GM21717 (cell line): ENCODE results near the gene RIN3.

Experiments
- ATAC-seq: cut with Tn5 transposase; IDR thresholded peaks from one replicate; pipeline ENCODE4 v1.9.1; 2021; ENCODE audit warnings: mild to moderate bottlenecking, moderate library complexity; ENCODE audit not compliant: unreplicated experiment

Gene RIN3

GRCh38 chr14:92484132-92484823, 29.3 kb upstream of the RIN3 start:
- ATAC-seq: no peak

- no peak for ATAC-seq
Measured at GRCh38 chr14:92486881-92487280, 26.7 kb upstream of the RIN3 start.

GRCh38 chr14:92487513-92488133, 26.0 kb upstream of the RIN3 start:
- no peak for ATAC-seq

- no peak for ATAC-seq
Measured at GRCh38 chr14:92489394-92490238, 24.0 kb upstream of the RIN3 start.

GRCh38 chr14:92490239-92490959, 23.2 kb upstream of the RIN3 start:
- ATAC-seq: no peak

GRCh38 chr14:92491782-92492181, 21.8 kb upstream of the RIN3 start:
- ATAC-seq: no peak

GRCh38 chr14:92492258-92492657, 21.3 kb upstream of the RIN3 start:
- no peak for ATAC-seq

- ATAC-seq: no peak
Measured at GRCh38 chr14:92493024-92493423, 20.6 kb upstream of the RIN3 start.

GRCh38 chr14:92493492-92493891, 20.1 kb upstream of the RIN3 start:
- no peak for ATAC-seq

GRCh38 chr14:92494512-92494911, 19.1 kb upstream of the RIN3 start:
- peak; percentile 55 for ATAC-seq

GRCh38 chr14:92495027-92495426, 18.6 kb upstream of the RIN3 start:
- no peak for ATAC-seq

GRCh38 chr14:92496191-92496857, 17.3 kb upstream of the RIN3 start:
- ATAC-seq: no peak

GRCh38 chr14:92497391-92497790, 16.2 kb upstream of the RIN3 start:
- ATAC-seq: no peak

- ATAC-seq: no peak
Measured at GRCh38 chr14:92499234-92499633, 14.3 kb upstream of the RIN3 start.

- ATAC-seq: no peak
Measured at GRCh38 chr14:92500491-92500941, 13.1 kb upstream of the RIN3 start.

- no peak for ATAC-seq
Measured at GRCh38 chr14:92501891-92502351, 11.7 kb upstream of the RIN3 start.

- ATAC-seq: no peak
Measured at GRCh38 chr14:92502541-92503286, 10.9 kb upstream of the RIN3 start.

- ATAC-seq: no peak
Measured at GRCh38 chr14:92503756-92504491, 9.7 kb upstream of the RIN3 start.

- no peak for ATAC-seq
Measured at GRCh38 chr14:92505826-92506225, 7.8 kb upstream of the RIN3 start.
